HG02973 (cell line): Measurements from ENCODE around the gene FNIP1.
"Not testable (repeated sequence)": the region's sequence is repeated elsewhere in the genome, so short reads cannot be mapped to it uniquely, and the experiment has no call there.

ENCODE experiments used
- ATAC-seq: cut with Tn5 transposase; IDR thresholded peaks from one replicate; pipeline ENCODE4 v1.9.1; 2021; ENCODE audit warnings: moderate library complexity; ENCODE audit not compliant: unreplicated experiment

FNIP1 gene

GRCh38 chr5:131796793-131797693, at the start of gene FNIP1:
FNIP1 (minus strand) TSS chr5:131797017; CDS start chr5:131796921, 96 bp downstream.
- ATAC-seq = peak; percentile 87

- ATAC-seq = no peak
Observed at GRCh38 chr5:131846536-131846935, 49.7 kb upstream of the FNIP1 start.

- no peak for ATAC-seq
Observed at GRCh38 chr5:131845828-131846227, 49.0 kb upstream of the FNIP1 start.

GRCh38 chr5:131842971-131843370, 46.2 kb upstream of the FNIP1 start:
- ATAC-seq = not testable (repeated sequence)

- ATAC-seq = not testable (repeated sequence)
Observed at GRCh38 chr5:131832702-131833101, 35.9 kb upstream of the FNIP1 start.

- peak; percentile 65 for ATAC-seq
Observed at GRCh38 chr5:131825404-131826013, 28.7 kb upstream of the FNIP1 start.

- no peak for ATAC-seq
Observed at GRCh38 chr5:131824631-131825030, 27.8 kb upstream of the FNIP1 start.

- ATAC-seq = no peak
Observed at GRCh38 chr5:131821221-131821620, 24.4 kb upstream of the FNIP1 start.

GRCh38 chr5:131818001-131818724, 21.3 kb upstream of the FNIP1 start:
- ATAC-seq = no peak

- no peak for ATAC-seq
Observed at GRCh38 chr5:131814990-131815389, 18.2 kb upstream of the FNIP1 start.

GRCh38 chr5:131812371-131813160, 15.7 kb upstream of the FNIP1 start:
- no peak for ATAC-seq

- ATAC-seq = no peak
Observed at GRCh38 chr5:131810510-131811249, 13.9 kb upstream of the FNIP1 start.

GRCh38 chr5:131795879-131796792, 681 bp downstream of the FNIP1 start:
- ATAC-seq = peak; percentile 10

- ATAC-seq = no peak
Observed at GRCh38 chr5:131795228-131795627, 1.6 kb downstream of the FNIP1 start.

- ATAC-seq = peak; percentile 28
Observed at GRCh38 chr5:131794586-131794985, 2.2 kb downstream of the FNIP1 start.

GRCh38 chr5:131792896-131793295, 3.9 kb downstream of the FNIP1 start:
- ATAC-seq = no peak

GRCh38 chr5:131791866-131792265, 5.0 kb downstream of the FNIP1 start:
- no peak for ATAC-seq

- ATAC-seq = no peak
Observed at GRCh38 chr5:131790550-131790949, 6.3 kb downstream of the FNIP1 start.

GRCh38 chr5:131789765-131790164, 7.1 kb downstream of the FNIP1 start:
- no peak for ATAC-seq
